Measurements from ENCODE around the gene HOXB5.

The HOXB5 gene

GRCh38 chr17:48559840-48560817 is 33.5 kb downstream of the HOXB5 start:
- H3K23ac ChIP-seq (ENCODE audit: low read depth, low read length, poor library complexity): no peak overlapping the region
- no peak overlapping the region for H3K9ac ChIP-seq (ENCODE audit: low read depth, low read length, poor library complexity)
- DNase-seq (ENCODE audit: low spot score): no peak
- H2BK12ac ChIP-seq (ENCODE audit: low read length): no peak overlapping the region
- no peak overlapping the region for H2AK5ac ChIP-seq (ENCODE audit: low read depth, low read length)
- no peaks in the 10 kb centered on the region for H3K36me3 ChIP-seq (replicated peaks in 1 of 2; ENCODE audit: control insufficient read depth in 2 of 2, insufficient read depth in 2 of 2, low read length in 2 of 2)
- H2BK120ac ChIP-seq (ENCODE audit: low read depth, low read length): no peak overlapping the region
- H3K4ac ChIP-seq (ENCODE audit: low read length): no peak overlapping the region
- H3K18ac ChIP-seq (ENCODE audit: low read length): no peak overlapping the region
- no peak overlapping the region for H3K4me2 ChIP-seq (ENCODE audit: insufficient read depth, low read length, poor library complexity, severe bottlenecking)
- H3K4me1 ChIP-seq (ENCODE audit: control insufficient read depth in 2 of 2, insufficient read depth in 1 of 2, low read depth in 1 of 2, low read length in 2 of 2): no peaks in the 10 kb centered on the region
- H3K79me1 ChIP-seq (ENCODE audit: low read depth, low read length): no peaks in the 10 kb centered on the region
- H3K14ac ChIP-seq (ENCODE audit: low read length): no peak overlapping the region
- H4K91ac ChIP-seq (ENCODE audit: low read depth, low read length, poor library complexity): no peak overlapping the region
- no peak overlapping the region for H3K27ac ChIP-seq (replicated peaks; ENCODE audit: low read length)
- peaks cover 66 to 98% (median 97%) of the 10 kb centered on the region in 3 experiments for H3K27me3 ChIP-seq (ENCODE audit: control insufficient read depth in 3 of 3, insufficient read depth in 3 of 3, low read depth in 1 of 3, low read length in 3 of 3)
- H3K9me3 ChIP-seq (replicated peaks in 1 of 2; ENCODE audit: control insufficient read depth in 2 of 2, insufficient read depth in 1 of 2, low read depth in 1 of 2, low read length in 2 of 2): no peaks in the 10 kb centered on the region
- H2BK5ac ChIP-seq (ENCODE audit: low read length): no peak overlapping the region
- no peak overlapping the region for H4K8ac ChIP-seq (ENCODE audit: low read depth, low read length)
- H3K4me3 ChIP-seq (ENCODE audit: low read length in 2 of 2): no peak overlapping the region
- H2AFZ ChIP-seq (ENCODE audit: low read length): no peak overlapping the region
- no peak overlapping the region for H2BK15ac ChIP-seq (ENCODE audit: low read length)
- no CpG with 5 or more reads among the region's 14 CpGs for WGBS, 2 donors (ENCODE audit: extremely low coverage in 2 of 2, insufficient read length in 2 of 2, insufficient replicate concordance in 1 of 2)

- Histone ChIP-seq H2BK12ac (ENCODE audit: low read length) (no peak overlapping the region), H3K27me3 (ENCODE audit: control insufficient read depth in 3 of 3, insufficient read depth in 3 of 3, low read depth in 1 of 3, low read length in 3 of 3) (peaks cover 66 to 98% (median 97%) of the 10 kb centered on the region in 3 experiments), H3K27ac (replicated peaks; ENCODE audit: low read length) (no peak overlapping the region), H2AK5ac (ENCODE audit: low read depth, low read length) (no peak overlapping the region), H3K4me2 (ENCODE audit: insufficient read depth, low read length, poor library complexity, severe bottlenecking) (no peak overlapping the region), H3K4me1 (ENCODE audit: control insufficient read depth in 2 of 2, insufficient read depth in 1 of 2, low read depth in 1 of 2, low read length in 2 of 2) (no peaks in the 10 kb centered on the region), H3K23ac (ENCODE audit: low read depth, low read length, poor library complexity) (no peak overlapping the region), H3K9me3 (replicated peaks in 1 of 2; ENCODE audit: control insufficient read depth in 2 of 2, insufficient read depth in 1 of 2, low read depth in 1 of 2, low read length in 2 of 2) (no peaks in the 10 kb centered on the region), H2BK5ac (ENCODE audit: low read length) (no peak overlapping the region), H3K9ac (ENCODE audit: low read depth, low read length, poor library complexity) (no peak overlapping the region), H3K79me1 (ENCODE audit: low read depth, low read length) (peaks cover 2% of the 10 kb centered on the region), H2BK120ac (ENCODE audit: low read depth, low read length) (no peak overlapping the region), H3K18ac (ENCODE audit: low read length) (no peak overlapping the region), H3K4me3 (ENCODE audit: low read length in 2 of 2) (no peak overlapping the region), H3K36me3 (replicated peaks in 1 of 2; ENCODE audit: control insufficient read depth in 2 of 2, insufficient read depth in 2 of 2, low read length in 2 of 2) (no peaks in the 10 kb centered on the region), H2AFZ (ENCODE audit: low read length) (no peak overlapping the region), H4K8ac (ENCODE audit: low read depth, low read length) (no peak overlapping the region), H3K4ac (ENCODE audit: low read length) (no peak overlapping the region), H3K14ac (ENCODE audit: low read length) (no peak overlapping the region), H2BK15ac (ENCODE audit: low read length) (no peak overlapping the region), H4K91ac (ENCODE audit: low read depth, low read length, poor library complexity) (no peak overlapping the region)
- WGBS, 2 donors (ENCODE audit: extremely low coverage in 2 of 2, insufficient read length in 2 of 2, insufficient replicate concordance in 1 of 2): no CpG with 5 or more reads among the region's 16 CpGs
- no peak for DNase-seq (ENCODE audit: low spot score)
Measured at GRCh38 chr17:48559122-48559839, 34.3 kb downstream of the HOXB5 start.

GRCh38 chr17:48558831-48559121 is 34.8 kb downstream of the HOXB5 start:
- peaks cover 69 to 99% (median 98%) of the 10 kb centered on the region in 3 experiments for H3K27me3 ChIP-seq (ENCODE audit: control insufficient read depth in 3 of 3, insufficient read depth in 3 of 3, low read depth in 1 of 3, low read length in 3 of 3)
- H2AK5ac ChIP-seq (ENCODE audit: low read depth, low read length): no peak overlapping the region
- no peak overlapping the region for H3K4ac ChIP-seq (ENCODE audit: low read length)

More at GRCh38 chr17:48558831-48559121, 34.8 kb downstream of the HOXB5 start:
- Histone ChIP-seq H3K79me1 (ENCODE audit: low read depth, low read length) (peaks cover 2% of the 10 kb centered on the region), H2BK5ac (ENCODE audit: low read length) (no peak overlapping the region), H4K8ac (ENCODE audit: low read depth, low read length) (no peak overlapping the region), H3K14ac (ENCODE audit: low read length) (no peak overlapping the region), H3K36me3 (replicated peaks in 1 of 2; ENCODE audit: control insufficient read depth in 2 of 2, insufficient read depth in 2 of 2, low read length in 2 of 2) (no peaks in the 10 kb centered on the region), H3K4me2 (ENCODE audit: insufficient read depth, low read length, poor library complexity, severe bottlenecking) (no peak overlapping the region), H3K9ac (ENCODE audit: low read depth, low read length, poor library complexity) (no peak overlapping the region), H3K27ac (replicated peaks; ENCODE audit: low read length) (no peak overlapping the region), H3K9me3 (replicated peaks in 1 of 2; ENCODE audit: control insufficient read depth in 2 of 2, insufficient read depth in 1 of 2, low read depth in 1 of 2, low read length in 2 of 2) (no peaks in the 10 kb centered on the region), H2BK15ac (ENCODE audit: low read length) (no peak overlapping the region), H2BK12ac (ENCODE audit: low read length) (no peak overlapping the region), H4K91ac (ENCODE audit: low read depth, low read length, poor library complexity) (no peak overlapping the region), H3K23ac (ENCODE audit: low read depth, low read length, poor library complexity) (no peak overlapping the region), H3K18ac (ENCODE audit: low read length) (no peak overlapping the region), H2AFZ (ENCODE audit: low read length) (no peak overlapping the region), H3K4me3 (ENCODE audit: low read length in 2 of 2) (no peak overlapping the region), H3K4me1 (ENCODE audit: control insufficient read depth in 2 of 2, insufficient read depth in 1 of 2, low read depth in 1 of 2, low read length in 2 of 2) (no peaks in the 10 kb centered on the region), H2BK120ac (ENCODE audit: low read depth, low read length) (no peak overlapping the region)
- no peak for DNase-seq (ENCODE audit: low spot score)
- no CpG with 5 or more reads among the region's 2 CpGs for WGBS, 2 donors (ENCODE audit: extremely low coverage in 2 of 2, insufficient read length in 2 of 2, insufficient replicate concordance in 1 of 2)

Data from neuronal stem cell (in vitro differentiated cells).